Fibroblast of the aortic adventitia (primary cell): ENCODE results near the gene ZNF426. TPM values are rescaled to one million over a fixed set of nuclear protein-coding genes. Genes with fewer than 3 reads are reported as not detected.
"Not testable (repeated sequence)": the region's sequence is repeated elsewhere in the genome, so short reads cannot be mapped to it uniquely, and the experiment has no call there.

Experiments
- DNase-seq: peaks from one replicate; pipeline ENCODE4 v3.0.0-alpha.2; 2010; ENCODE audit warnings: low read depth
- H3K4me3 ChIP-seq: 2 replicates; pipeline ENCODE4 v1.5.1; 2011; ENCODE audit warnings: low read depth, mild to moderate bottlenecking, control low read depth, low read length, moderate library complexity
- CTCF ChIP-seq: IDR thresholded peaks from 2 replicates; pipeline ENCODE4 v1.5.1; 2011; ENCODE audit warnings: mild to moderate bottlenecking, low read length, control low read depth, inconsistent platforms; ENCODE audit not compliant: insufficient read depth
- total RNA-seq: library from RNA; depleted of rRNA; stranded (reverse); fragments of >200 nt; gene quantifications from 2 replicates; pipeline ENCODE4 v1.2.3, GENCODE V29; 2012; ENCODE audit warnings: low replicate concordance

ZNF426 gene
- 24.0 and 55.7 TPM in 2 replicates for total RNA-seq

- DNase-seq: peak; percentile 92
- no peak for TF ChIP-seq CTCF
- peak within 1 kb of the TSS; percentile 90 for H3K4me3 ChIP-seq
Observed at GRCh38 chr19:9538183-9539058, at the start of gene ZNF426. Gene ZNF426 (minus strand): TSS chr19:9538645. CDS start chr19:9536232, 2,413 bp downstream.

- no peak overlapping the region for H3K4me3 ChIP-seq
- DNase-seq: peak; percentile 75
- peak; percentile 78 for TF ChIP-seq CTCF
Observed at GRCh38 chr19:9586764-9587163, 48.3 kb upstream of the ZNF426 start.

GRCh38 chr19:9584073-9584833 is 45.8 kb upstream of the ZNF426 start, which contains the start of gene ZNF121:
Gene ZNF121 (minus strand): TSS chr19:9584504. CDS start chr19:9568097, 16,407 bp downstream.
- no peak for TF ChIP-seq CTCF
- peak; percentile 77 for DNase-seq
- H3K4me3 ChIP-seq: peak within 1 kb of the TSS; percentile 95

- not testable (repeated sequence) for DNase-seq, H3K4me3 ChIP-seq
Observed at GRCh38 chr19:9582081-9582725, 43.8 kb upstream of the ZNF426 start.

- no peak for DNase-seq
- H3K4me3 ChIP-seq: no peak overlapping the region
- TF ChIP-seq CTCF: no peak
Observed at GRCh38 chr19:9580728-9581127, 42.3 kb upstream of the ZNF426 start.

GRCh38 chr19:9570255-9570654 is 31.8 kb upstream of the ZNF426 start:
- DNase-seq: no peak
- TF ChIP-seq CTCF: no peak
- H3K4me3 ChIP-seq: no peak overlapping the region

- no peak for DNase-seq
- no peak for TF ChIP-seq CTCF
Observed at GRCh38 chr19:9566729-9567128, 28.3 kb upstream of the ZNF426 start.

More at GRCh38 chr19:9566729-9567128, 28.3 kb upstream of the ZNF426 start:
- no peak overlapping the region for H3K4me3 ChIP-seq
